NB4 (cell line): ENCODE data around the gene CDC14B.

Source experiments
- DNase-seq: peaks from one replicate; pipeline ENCODE4 v3.0.0; 2010; ENCODE audit warnings: low read depth
- H3K4me3 ChIP-seq: one replicate; pipeline ENCODE4 v1.5.1; 2011; ENCODE audit warnings: mild to moderate bottlenecking, low read depth, low read length, moderate library complexity
- CTCF ChIP-seq: IDR thresholded peaks from one replicate; pipeline ENCODE4 v1.5.1; 2012; ENCODE audit warnings: low read depth, low read length
- MYC ChIP-seq: IDR thresholded peaks from 2 replicates; pipeline ENCODE4 v1.6.1; 2011; ENCODE audit warnings: low read depth, low read length
- POLR2A ChIP-seq: IDR thresholded peaks from 2 replicates; pipeline ENCODE4 v1.6.1; 2011; ENCODE audit warnings: mild to moderate bottlenecking; ENCODE audit not compliant: insufficient read length; ENCODE audit errors: extremely low read depth
- TF ChIP-seq, protein P1 (sequence below): IDR thresholded peaks from 2 replicates; pipeline ENCODE4 v1.6.1; 2011; ENCODE audit warnings: low read depth, low read length

Gene CDC14B

DNA sequence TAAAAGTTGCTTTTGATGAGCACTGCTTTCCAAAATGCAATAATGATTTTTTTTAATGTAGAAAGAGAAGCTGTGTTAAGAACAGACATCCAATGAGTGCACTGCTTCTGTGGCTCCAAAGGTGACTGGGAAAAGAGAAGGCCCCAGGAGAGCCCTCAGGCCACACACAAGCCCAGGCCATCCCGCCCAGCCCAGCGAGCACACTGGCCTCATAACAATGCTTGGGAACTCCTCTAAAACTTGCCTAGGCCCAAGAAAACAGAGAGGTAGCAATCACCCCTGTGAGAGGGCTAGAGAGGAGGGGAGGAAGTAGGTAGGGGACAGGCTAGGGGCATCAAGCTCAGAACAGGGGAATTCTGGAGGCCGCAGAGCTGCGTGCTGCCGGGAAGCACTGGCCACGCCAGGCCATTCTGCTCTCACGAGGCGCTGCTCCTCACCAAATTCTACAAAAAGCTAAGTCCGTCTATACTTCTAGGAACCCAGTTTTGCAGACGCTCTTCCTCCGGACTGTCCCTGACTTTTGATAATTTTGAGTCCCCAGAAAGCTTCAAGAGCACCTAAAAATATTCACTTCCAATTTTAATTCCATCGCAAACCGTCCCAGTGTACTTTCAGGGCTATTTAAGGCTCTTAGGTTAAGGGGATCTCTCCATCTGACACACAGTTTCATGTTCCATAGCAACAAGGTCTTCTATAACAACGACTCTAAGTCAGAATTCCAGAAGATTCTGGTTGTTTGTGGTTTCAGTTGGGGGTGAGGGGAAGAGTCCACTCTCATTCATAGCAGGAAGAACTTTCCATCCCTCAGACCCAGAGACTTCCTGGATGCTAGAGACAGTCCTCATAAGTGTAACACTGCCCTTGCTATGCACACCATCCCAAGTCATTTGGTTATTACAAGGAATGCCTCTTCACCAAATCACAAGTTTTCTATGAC lies 118.7 kb downstream of the CDC14B start:
- no peak for DNase-seq
- no peak overlapping the region for H3K4me3 ChIP-seq
- TF ChIP-seq, protein P1, sequence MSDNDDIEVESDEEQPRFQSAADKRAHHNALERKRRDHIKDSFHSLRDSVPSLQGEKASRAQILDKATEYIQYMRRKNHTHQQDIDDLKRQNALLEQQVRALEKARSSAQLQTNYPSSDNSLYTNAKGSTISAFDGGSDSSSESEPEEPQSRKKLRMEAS: no peak
- TF ChIP-seq CTCF: no peak
- TF ChIP-seq MYC: no peak
- no peak for TF ChIP-seq POLR2A

- H3K4me3 ChIP-seq: no peak overlapping the region
- TF ChIP-seq MYC (no peak), POLR2A (no peak), CTCF (no peak)
- TF ChIP-seq, protein P1: no peak
- DNase-seq: no peak
These were observed 120.4 kb downstream of the CDC14B start for GRCh38 chr9:96499257-96499656.

DNA sequence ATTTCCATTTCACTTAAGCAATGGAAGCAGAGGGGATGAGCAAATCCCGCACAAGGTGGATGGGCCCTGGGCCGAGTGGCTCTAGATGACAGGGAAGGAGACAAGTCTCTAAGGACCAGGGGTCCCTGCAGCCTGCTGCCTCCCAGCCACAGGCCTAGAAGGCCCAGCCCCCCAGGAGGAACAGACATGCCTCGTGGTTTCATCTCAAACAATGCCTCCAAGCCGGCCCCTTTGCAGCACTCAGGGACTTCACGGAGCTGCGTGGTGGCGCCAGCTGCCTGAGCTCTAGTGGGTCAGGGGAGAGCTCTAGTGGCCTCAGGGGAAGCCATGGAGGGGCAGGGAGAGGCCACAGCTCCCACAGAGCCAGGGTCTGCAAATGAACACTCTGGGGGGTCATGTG lies 120.8 kb downstream of the CDC14B start:
- no peak for TF ChIP-seq MYC
- TF ChIP-seq, protein P1: no peak
- no peak for TF ChIP-seq CTCF
- no peak for TF ChIP-seq POLR2A
- DNase-seq: peak; percentile 21
- H3K4me3 ChIP-seq: no peak overlapping the region

GRCh38 chr9:96497117-96497399 lies 122.6 kb downstream of the CDC14B start:
- no peak overlapping the region for H3K4me3 ChIP-seq
- DNase-seq: no peak
- no peak for TF ChIP-seq CTCF
- TF ChIP-seq POLR2A: no peak
- TF ChIP-seq, protein P1: no peak
- TF ChIP-seq MYC: no peak

- H3K4me3 ChIP-seq: no peak overlapping the region
- TF ChIP-seq CTCF: no peak
- DNase-seq: no peak
These were observed 123.1 kb downstream of the CDC14B start for GRCh38 chr9:96496368-96497116.
